Hepatocyte (in vitro differentiated cells): ENCODE measurements around the gene SLC12A8.

ENCODE experiments used
- EZH2 ChIP-seq: fragments of 200-600 bp; sonication (generic); IDR thresholded peaks from 2 replicates; pipeline ENCODE4 v1.6.1; 2016; ENCODE audit warnings: antibody characterized with exemption, mild to moderate bottlenecking, borderline replicate concordance
- TF ChIP-seq, protein P1 (sequence below): fragments of 200-600 bp; sonication (generic); IDR thresholded peaks from 2 replicates; pipeline ENCODE4 v1.5.1; 2016; ENCODE audit warnings: antibody characterized with exemption, mild to moderate bottlenecking; ENCODE audit not compliant: poor library complexity

DNA sequence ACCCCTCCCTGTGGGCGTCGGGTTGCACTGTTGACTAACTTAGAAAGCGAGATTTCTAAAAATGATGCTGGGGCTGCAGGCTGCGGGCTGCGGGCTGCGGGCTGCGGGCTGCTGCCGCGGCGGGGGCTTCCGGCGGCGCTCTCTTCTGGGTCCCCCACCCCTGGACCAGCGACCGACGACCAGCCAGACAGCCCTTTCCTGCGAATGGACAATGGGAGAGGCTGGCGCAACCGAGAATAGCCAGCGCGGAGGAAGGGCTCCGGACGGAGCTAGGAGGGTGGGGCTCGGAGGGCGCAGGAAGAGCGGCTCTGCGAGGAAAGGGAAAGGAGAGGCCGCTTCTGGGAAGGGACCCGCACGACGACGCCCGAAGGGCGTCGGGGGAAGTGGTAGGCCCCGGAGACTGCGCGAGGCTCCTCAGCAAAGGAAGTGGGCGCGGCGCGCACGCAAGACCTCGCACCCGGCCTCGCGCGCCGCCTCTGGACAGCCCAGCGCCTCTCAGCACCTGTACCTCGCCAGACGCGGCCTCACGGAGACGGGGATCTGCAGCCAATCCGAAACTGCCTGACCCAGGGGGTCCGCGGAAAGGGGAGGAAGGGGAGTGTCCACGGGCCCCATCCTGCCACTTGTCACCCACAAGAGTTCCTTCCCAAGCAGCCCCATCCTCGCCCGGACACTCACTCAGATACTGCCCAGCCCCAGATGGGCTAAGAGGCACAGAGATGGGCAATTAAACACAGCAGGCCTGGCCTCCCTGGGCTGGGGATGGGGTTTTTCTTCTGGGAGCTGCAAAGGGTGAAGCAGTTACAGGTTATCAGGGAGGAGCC, 70.7 kb downstream of the SLC12A8 start:
- no peak for TF ChIP-seq EZH2
- TF ChIP-seq, protein P1, sequence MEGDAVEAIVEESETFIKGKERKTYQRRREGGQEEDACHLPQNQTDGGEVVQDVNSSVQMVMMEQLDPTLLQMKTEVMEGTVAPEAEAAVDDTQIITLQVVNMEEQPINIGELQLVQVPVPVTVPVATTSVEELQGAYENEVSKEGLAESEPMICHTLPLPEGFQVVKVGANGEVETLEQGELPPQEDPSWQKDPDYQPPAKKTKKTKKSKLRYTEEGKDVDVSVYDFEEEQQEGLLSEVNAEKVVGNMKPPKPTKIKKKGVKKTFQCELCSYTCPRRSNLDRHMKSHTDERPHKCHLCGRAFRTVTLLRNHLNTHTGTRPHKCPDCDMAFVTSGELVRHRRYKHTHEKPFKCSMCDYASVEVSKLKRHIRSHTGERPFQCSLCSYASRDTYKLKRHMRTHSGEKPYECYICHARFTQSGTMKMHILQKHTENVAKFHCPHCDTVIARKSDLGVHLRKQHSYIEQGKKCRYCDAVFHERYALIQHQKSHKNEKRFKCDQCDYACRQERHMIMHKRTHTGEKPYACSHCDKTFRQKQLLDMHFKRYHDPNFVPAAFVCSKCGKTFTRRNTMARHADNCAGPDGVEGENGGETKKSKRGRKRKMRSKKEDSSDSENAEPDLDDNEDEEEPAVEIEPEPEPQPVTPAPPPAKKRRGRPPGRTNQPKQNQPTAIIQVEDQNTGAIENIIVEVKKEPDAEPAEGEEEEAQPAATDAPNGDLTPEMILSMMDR, result peak; percentile 37
